HG03060 (cell line): ENCODE results near the gene NME9.

Source experiments
- ATAC-seq: cut with Tn5 transposase; IDR thresholded peaks from one replicate; pipeline ENCODE4 v1.9.1; 2021; ENCODE audit warnings: low read depth, moderate number of reproducible peaks; ENCODE audit not compliant: unreplicated experiment

NME9 gene

DNA sequence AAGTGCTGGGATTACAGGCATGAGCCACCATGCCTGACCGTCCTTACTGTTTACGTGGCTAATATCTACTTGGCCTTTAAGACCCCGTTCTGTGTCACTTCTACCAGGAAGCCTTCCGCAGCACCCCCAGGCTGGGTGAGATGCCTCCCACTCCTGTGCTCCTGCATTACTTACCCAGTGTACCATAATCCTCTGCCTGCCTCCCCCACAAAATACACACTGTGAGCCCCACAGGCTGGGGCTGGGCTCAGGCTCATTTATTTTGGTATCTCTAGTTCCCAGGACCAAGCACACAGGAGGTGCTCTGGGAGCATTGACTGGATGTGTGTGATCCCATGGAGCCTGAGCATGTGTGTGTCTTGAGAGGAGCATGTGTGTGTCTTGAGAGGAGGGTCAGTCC is 33.7 kb upstream of the NME9 start:
- no peak for ATAC-seq

GRCh38 chr3:138362538-138362937 is 32.9 kb upstream of the NME9 start:
- no peak for ATAC-seq

GRCh38 chr3:138361561-138361971 is 31.9 kb upstream of the NME9 start:
- ATAC-seq, result no peak

DNA sequence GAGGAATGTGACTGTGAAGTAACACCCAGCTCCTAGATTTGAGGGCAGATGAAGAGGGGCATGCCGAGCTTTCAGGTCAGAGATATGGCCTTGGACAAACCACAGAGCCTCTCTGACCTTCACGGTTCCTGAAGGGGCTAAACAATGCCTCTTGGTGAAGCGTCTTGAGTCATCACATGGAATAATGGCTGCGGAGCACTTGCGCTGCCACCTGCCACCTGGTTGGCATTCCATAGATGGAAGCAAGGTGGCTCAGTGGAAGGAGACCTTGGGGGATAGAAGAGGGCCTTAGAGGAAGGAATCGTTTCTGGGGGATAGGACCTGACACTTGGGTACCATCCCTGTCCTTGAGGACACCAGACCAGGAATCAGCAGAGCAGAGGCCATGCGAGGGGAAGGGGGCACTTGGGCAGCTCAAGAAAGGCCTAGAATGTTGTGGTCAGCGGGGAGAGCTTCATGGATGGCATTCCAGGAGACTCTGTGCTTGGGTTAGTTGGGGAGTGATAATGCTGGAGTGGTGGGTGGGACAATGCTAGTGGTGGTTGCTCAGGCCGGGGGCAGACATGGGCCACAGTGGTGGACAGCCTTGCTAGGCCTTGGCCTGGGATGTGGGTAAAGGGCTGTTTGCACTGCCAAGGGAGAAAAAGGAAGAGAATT is 31.3 kb upstream of the NME9 start:
- ATAC-seq, result no peak

GRCh38 chr3:138359919-138360868 is 30.5 kb upstream of the NME9 start:
- no peak for ATAC-seq

GRCh38 chr3:138359148-138359918 is 29.7 kb upstream of the NME9 start:
- no peak for ATAC-seq

- no peak for ATAC-seq
These were observed 27.2 kb upstream of the NME9 start for GRCh38 chr3:138356730-138357405.

DNA sequence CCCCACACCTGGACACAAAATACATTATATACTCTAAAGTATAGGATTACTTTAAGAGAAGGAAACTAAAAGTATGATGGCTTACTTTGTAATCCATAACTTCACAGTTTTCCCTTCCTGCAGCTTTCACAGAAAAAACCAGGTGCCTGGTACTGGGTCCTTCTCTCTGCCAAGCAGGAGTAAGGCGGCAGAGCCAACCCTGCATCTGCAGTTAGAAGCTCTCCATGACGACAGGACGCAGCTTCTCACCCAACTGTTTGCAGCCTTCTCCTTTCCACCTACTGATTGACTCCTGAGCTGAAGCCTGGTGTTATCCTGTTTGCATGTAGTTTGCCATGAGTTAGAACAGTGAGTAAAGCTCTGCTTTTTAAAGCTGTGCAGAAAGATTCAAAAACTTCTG is 25.4 kb upstream of the NME9 start:
- no peak for ATAC-seq

GRCh38 chr3:138354376-138354775 is 24.7 kb upstream of the NME9 start:
- ATAC-seq, result no peak

DNA sequence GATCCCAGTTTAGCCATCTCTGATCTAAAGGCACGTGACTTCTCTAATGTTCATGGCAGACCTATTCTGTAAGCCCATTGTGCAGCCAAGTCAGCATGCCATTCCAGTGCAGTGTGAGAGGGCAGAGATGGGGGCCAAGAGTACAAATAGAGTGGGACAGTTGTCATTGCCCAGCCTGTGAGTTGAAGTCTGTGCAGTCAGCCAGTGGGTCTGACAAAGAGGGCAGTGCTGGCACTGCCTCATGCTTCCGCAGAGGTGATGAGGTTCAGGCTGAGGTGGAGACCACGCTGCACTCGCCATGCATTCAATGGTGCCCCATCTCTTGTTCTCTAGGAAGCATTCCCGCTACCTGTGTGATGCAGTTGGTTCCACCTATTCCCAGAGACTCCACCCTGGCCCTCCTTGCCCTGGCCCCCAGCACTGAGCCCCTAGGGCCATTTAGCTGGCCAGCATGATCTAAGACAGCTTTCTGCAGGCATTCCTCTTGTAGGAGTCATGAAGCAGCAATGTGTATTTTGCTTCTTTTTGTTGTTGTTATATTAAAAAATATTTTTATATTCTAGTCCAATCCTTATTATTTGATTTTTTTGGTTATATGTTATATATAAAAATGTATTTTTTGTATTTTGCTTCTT is 22.4 kb upstream of the NME9 start:
- no peak for ATAC-seq

DNA sequence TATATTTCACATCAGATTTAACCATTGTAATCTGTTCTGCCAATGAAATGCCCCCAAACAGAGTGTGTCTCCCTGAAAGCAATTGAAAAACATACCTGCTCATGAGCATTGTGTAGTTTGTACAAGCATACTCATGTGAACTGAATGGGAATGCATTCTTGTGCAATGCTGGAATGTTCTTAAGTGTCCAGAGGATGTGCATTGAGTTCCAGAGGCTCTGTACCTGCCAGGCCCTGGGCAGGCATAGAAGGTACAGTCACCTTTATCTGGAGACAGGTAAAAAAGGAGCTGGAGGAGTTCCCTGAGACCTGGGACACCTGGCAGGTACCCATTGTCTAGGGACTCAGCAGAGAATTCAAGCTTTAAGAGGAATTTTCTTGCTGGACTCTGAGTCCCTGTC is 21.5 kb upstream of the NME9 start:
- ATAC-seq, result no peak

DNA sequence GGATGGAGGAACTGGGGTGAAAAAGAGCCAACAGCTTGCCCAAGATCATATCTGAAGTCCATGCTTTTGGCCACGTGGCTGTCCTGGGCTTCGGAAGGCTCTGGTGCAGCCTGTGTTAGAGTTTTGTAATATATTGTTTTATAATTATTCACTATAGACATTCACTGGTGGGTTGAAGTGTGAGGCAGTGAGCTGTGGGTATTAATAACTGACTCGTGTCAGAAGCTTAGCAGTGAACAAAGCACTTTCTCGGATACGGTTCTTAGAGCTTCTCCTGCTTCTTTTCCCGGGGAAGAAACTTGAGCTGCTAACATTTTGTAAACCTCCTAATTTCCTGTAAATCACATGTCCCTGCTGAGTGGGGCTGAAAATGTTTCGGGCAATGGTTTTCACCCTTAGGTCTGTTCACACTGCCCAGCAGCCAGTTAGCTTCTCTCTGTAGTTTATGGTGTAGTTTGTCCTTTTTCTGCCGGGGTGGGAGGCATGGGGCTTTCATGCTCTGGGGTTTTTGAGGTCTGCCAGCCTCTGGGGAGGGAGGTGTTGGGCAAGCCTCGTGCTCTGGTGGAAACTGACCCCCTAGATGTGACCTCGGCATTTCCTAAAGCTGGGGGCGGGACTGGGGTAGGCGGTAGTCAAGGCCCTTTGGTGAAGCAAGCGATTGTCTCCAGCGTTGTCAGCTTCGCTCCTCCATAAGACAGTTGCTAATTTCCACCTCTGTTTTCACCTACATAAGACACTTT is 20.4 kb upstream of the NME9 start:
- ATAC-seq, result no peak

GRCh38 chr3:138348754-138349739 is 19.4 kb upstream of the NME9 start:
- no peak for ATAC-seq

DNA sequence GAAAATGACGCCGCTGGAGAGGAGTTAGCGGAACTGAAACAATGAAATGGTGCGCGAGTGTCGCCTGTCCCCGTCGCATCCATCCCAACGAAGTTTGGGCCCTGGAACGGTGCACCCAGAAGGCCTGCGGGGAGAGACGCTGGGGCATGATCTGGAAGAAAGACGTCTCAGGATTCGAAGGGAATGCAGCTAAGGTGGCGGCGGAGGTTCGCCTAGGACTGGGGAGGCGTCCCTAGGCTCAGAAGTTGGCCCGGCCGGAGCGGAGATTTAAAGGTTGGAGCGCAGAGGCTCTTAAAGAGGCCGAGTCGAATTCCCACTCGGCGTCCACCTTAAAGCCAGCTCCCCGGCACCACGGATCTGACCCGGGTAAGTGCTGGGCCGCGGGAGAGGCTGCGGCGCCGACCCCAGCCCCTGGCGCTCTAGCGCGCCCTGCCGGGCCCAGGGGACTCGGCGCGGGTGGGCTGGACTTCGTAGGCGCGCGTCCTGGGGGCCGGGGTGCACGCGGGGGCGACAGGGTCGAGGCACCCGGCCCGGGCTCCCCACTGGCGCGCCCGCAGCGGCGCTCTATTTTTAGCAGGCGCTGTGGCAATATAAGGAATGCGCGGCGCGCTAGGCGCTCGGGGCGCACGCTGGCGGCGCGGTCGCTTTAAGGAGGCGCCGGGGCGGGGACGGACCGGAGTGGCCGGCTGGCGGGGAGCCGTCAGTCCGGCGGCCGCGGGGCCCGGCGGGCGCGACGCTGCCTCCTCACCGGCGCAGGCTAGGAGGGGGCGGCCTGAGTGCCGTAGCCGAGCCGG is 18.5 kb upstream of the NME9 start, which contains the start of gene MRAS:
TSS of gene MRAS (plus strand) at position 620 of the 794 bp plus-strand sequence. CDS start 24,305 bp downstream, outside the sequence.
- no peak for ATAC-seq

GRCh38 chr3:138344754-138345153 is 15.1 kb upstream of the NME9 start:
- no peak for ATAC-seq

- ATAC-seq, result no peak
These were observed 10.9 kb upstream of the NME9 start for GRCh38 chr3:138340511-138340910.

DNA sequence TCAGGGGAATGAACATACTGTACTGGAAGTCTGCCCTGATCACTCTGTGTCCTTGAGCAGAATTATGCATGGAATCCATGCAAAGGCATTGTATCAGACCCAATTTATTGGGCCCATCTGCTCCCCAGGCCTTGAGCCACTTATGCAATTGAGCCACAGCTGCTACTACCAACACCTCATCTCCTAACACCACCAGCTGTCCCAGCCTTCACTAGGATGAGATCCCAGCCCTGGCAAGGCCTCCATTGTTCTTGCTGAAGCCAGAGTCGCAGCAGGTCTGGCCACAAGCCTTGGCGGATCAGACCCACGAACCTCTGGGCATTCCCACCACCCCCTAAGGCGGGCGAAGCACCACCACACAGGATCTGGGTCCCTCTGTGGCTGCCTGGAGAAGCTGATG is 9.2 kb upstream of the NME9 start:
- ATAC-seq, result no peak
